OCI-LY7 (cell line): ENCODE data around the gene SLC26A11. TPM values are rescaled to one million over a fixed set of nuclear protein-coding genes. Genes with fewer than 3 reads are reported as not detected.
"Not testable (repeated sequence)": the region's sequence is repeated elsewhere in the genome, so short reads cannot be mapped to it uniquely, and the experiment has no call there.

Experiments
- BruUV-seq: library from RNA; stranded (reverse); fragments of 400-500 nt; replicated peaks from 2 replicates; lab custom pipeline; 2021; lab: Mats Ljungman, UMichigan
- CTCF ChIA-PET: fragments of 300-600 bp; sonication (Branson Sonifier 250); formaldehyde crosslinking; loops from one replicate; lab custom pipeline; 2022; ENCODE audit warnings: antibody characterized with exemption; ENCODE audit not compliant: unreplicated experiment; lab: Charles Lee
- POLR2A ChIA-PET: fragments of 300-600 bp; sonication (Branson Sonifier 250); formaldehyde crosslinking; loops from one replicate; lab custom pipeline; 2022; ENCODE audit warnings: antibody characterized with exemption; lab: Charles Lee
- DNase-seq: peaks from one replicate; pipeline ENCODE4 v3.0.0-alpha.2; 2015; ENCODE audit warnings: low spot score
- H2AFZ ChIP-seq: fragments of 200-600 bp; sonication (generic), shearing (Covaris generic); 2 replicates; pipeline ENCODE4 v1.6.1; 2014; ENCODE audit warnings: mild to moderate bottlenecking, antibody characterized with exemption, low read length, moderate library complexity
- H3K27ac ChIP-seq: fragments of 200-600 bp; sonication (generic); 2 replicates; pipeline ENCODE4 v1.5.1; 2014; ENCODE audit warnings: mixed run types, low read depth, mild to moderate bottlenecking, moderate library complexity, low read length, inconsistent platforms; ENCODE audit not compliant: poor library complexity, severe bottlenecking
- H3K36me3 ChIP-seq: fragments of 200-600 bp; sonication (generic); 2 replicates; pipeline ENCODE4 v1.6.1; 2014; ENCODE audit warnings: mild to moderate bottlenecking, antibody characterized with exemption, low read length, moderate library complexity, mixed read lengths; ENCODE audit not compliant: insufficient read depth
- H3K4me1 ChIP-seq: fragments of 200-600 bp; sonication (generic); 2 replicates; pipeline ENCODE4 v1.5.1; 2014; ENCODE audit warnings: mild to moderate bottlenecking, low read length; ENCODE audit not compliant: insufficient read depth, poor library complexity, severe bottlenecking
- H3K4me2 ChIP-seq: fragments of 200-600 bp; sonication (generic); 2 replicates; pipeline ENCODE4 v1.6.1; 2014; ENCODE audit warnings: mild to moderate bottlenecking, low read length
- H3K4me3 ChIP-seq: fragments of 200-600 bp; sonication (generic); 2 replicates; pipeline ENCODE4 v1.5.1; 2014; ENCODE audit warnings: mild to moderate bottlenecking, low read depth, low read length; ENCODE audit not compliant: poor library complexity, severe bottlenecking
- H3K79me2 ChIP-seq: fragments of 200-600 bp; sonication (generic); 2 replicates; pipeline ENCODE4 v1.6.1; 2016; ENCODE audit warnings: low read depth, mild to moderate bottlenecking, low read length, moderate library complexity, mixed read lengths; ENCODE audit not compliant: insufficient read depth
- H3K9me2 ChIP-seq: fragments of 200-600 bp; sonication (generic); 2 replicates; pipeline ENCODE4 v1.6.1; 2016; ENCODE audit warnings: mild to moderate bottlenecking, low read length, mixed read lengths; ENCODE audit not compliant: insufficient read depth
- H3K9me3 ChIP-seq: fragments of 200-600 bp; sonication (generic); 2 replicates; pipeline ENCODE4 v1.6.1; 2014; ENCODE audit warnings: mild to moderate bottlenecking, mixed run types, low read length, mixed read lengths
- H4K20me1 ChIP-seq: fragments of 200-600 bp; sonication (generic); 2 replicates; pipeline ENCODE4 v1.6.1; 2014; ENCODE audit warnings: mild to moderate bottlenecking, antibody characterized with exemption, low read length, moderate library complexity, mixed read lengths; ENCODE audit not compliant: insufficient read depth
- EZH2phosphoT487 ChIP-seq: fragments of 200-600 bp; sonication (generic); IDR thresholded peaks from 2 replicates; pipeline ENCODE4 v1.6.1; 2018; ENCODE audit warnings: low read depth, borderline replicate concordance, mild to moderate bottlenecking, mixed run types, antibody characterized with exemption, low read length, moderate library complexity, mixed read lengths
- intact Hi-C: fragments of 100-400 bp; cut with micrococcal nuclease; formaldehyde crosslinking; loops from one replicate; pipeline ENCODE4 v1.10.0; 2022; ENCODE audit not compliant: unreplicated experiment
- total RNA-seq, 2 experiments: library from RNA; depleted of rRNA in 1 of 2; stranded (reverse); fragments of >200 nt in 1 of 2; shearing (Covaris generic) in 1 of 2; gene quantifications; 2 replicates each; pipeline ENCODE4 v1.2.3, GENCODE V29; 2014 to 2022
- TF ChIP-seq, protein P1 (sequence below): fragments of 200-600 bp; sonication (generic); conservative IDR thresholded peaks from 2 replicates; pipeline ENCODE4 v1.5.1; 2014; ENCODE audit warnings: mild to moderate bottlenecking, antibody characterized with exemption, low read length, moderate library complexity, mixed read lengths

Gene SLC26A11
- total RNA-seq, 2 experiments from 2014 or later: 3.5 to 4.1 TPM

DNA sequence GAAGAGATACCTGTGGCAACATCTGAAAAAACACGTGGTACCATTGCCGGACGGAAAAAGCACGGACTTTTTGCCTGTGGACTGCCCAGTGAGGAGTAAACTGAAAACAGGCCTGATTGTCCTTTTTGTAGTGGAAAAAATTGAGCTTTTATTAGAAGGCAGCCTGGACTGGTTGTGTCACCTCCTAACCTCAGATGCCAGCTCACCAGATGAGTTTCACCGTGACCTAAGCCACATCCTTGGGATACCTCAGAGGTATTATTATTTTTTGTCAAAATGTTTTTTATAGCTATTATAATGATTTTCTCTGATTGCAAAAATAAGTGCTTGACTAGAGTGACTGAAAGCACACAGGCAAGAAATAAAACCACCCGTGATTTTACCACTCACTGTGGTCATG is 75.3 kb downstream of the SLC26A11 start:
- Histone ChIP-seq H3K79me2 (no peaks in the 10 kb centered on the region), H3K9me2 (no peaks in the 10 kb centered on the region), H3K9me3 (no peaks in the 10 kb centered on the region), H3K4me2 (no peak overlapping the region), H2AFZ (no peak overlapping the region), H3K27ac (no peak overlapping the region), H4K20me1 (no peaks in the 10 kb centered on the region), H3K4me3 (no peak overlapping the region), H3K36me3 (peaks cover 15% of the 10 kb centered on the region), H3K4me1 (no peaks in the 10 kb centered on the region)
- no peak for DNase-seq
- CTCF ChIA-PET: no interaction called here
- POLR2A ChIA-PET: no interaction called here
- TF ChIP-seq EZH2phosphoT487: no peak
- TF ChIP-seq, protein P1, sequence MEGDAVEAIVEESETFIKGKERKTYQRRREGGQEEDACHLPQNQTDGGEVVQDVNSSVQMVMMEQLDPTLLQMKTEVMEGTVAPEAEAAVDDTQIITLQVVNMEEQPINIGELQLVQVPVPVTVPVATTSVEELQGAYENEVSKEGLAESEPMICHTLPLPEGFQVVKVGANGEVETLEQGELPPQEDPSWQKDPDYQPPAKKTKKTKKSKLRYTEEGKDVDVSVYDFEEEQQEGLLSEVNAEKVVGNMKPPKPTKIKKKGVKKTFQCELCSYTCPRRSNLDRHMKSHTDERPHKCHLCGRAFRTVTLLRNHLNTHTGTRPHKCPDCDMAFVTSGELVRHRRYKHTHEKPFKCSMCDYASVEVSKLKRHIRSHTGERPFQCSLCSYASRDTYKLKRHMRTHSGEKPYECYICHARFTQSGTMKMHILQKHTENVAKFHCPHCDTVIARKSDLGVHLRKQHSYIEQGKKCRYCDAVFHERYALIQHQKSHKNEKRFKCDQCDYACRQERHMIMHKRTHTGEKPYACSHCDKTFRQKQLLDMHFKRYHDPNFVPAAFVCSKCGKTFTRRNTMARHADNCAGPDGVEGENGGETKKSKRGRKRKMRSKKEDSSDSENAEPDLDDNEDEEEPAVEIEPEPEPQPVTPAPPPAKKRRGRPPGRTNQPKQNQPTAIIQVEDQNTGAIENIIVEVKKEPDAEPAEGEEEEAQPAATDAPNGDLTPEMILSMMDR: no peak
- BruUV-seq: TSS peak; percentile 50
- intact Hi-C loops: no loop called here

DNA sequence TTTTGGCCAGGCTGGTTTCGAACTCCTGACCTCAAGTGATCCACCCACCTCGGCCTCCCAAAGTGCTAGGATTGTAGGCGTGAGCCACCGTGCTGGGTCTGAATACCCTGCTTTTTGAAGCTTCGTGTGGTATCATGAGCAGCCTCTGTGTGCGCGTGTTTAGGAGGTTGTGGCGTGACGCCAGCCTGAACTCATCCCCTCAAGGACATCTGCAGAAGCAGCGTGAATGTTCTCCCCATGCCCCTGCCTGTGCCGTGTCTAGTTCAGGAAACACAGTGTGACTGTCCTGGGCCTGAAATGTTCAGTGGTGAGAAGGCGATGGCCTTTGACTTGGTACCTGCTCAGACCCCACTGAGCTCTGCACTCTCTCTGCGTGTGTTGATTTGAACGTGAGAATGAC is 76.0 kb downstream of the SLC26A11 start:
- H3K9me2 ChIP-seq: no peaks in the 10 kb centered on the region
- CTCF ChIA-PET: no interaction called here
- peaks cover 21% of the 10 kb centered on the region for H3K36me3 ChIP-seq
- H3K79me2 ChIP-seq: no peaks in the 10 kb centered on the region
- no TSS peak for BruUV-seq
- TF ChIP-seq, protein P1: no peak
- TF ChIP-seq EZH2phosphoT487: no peak
- H3K4me3 ChIP-seq: no peak overlapping the region
- no peak for DNase-seq
- H4K20me1 ChIP-seq: no peaks in the 10 kb centered on the region
- POLR2A ChIA-PET: no interaction called here
- H3K27ac ChIP-seq: no peak overlapping the region
- intact Hi-C loops: no loop called here
- no peak overlapping the region for H2AFZ ChIP-seq
- no peaks in the 10 kb centered on the region for H3K9me3 ChIP-seq
- H3K4me1 ChIP-seq: no peaks in the 10 kb centered on the region
- no peak overlapping the region for H3K4me2 ChIP-seq

DNA sequence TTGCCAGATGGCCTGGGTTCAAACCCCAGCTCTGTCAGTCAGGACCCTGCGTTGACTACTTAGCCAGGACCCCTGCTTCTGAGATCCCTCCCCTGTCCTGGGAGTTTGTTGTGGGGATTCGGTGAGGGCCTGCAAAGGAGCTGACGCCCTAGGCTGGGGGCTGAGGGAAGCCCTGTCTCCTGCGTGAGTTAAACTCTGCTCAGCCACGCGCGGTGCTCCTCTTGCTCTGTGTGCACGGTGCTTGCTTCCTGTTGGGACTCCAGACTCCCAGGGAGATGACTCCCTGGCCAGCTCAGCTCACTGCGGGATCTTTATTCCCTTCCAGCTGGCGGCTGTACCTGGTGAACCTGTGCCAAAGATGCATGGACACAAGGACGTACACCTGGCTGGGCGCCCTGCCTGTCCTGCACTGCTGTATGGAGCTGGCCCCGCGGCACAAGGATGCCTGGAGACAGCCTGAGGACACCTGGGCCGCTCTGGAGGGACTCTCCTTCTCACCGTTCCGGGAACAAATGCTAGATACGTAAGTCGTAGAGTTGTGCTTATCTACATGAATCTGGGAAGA is 77.9 kb downstream of the SLC26A11 start:
- CTCF ChIA-PET: no interaction called here

DNA sequence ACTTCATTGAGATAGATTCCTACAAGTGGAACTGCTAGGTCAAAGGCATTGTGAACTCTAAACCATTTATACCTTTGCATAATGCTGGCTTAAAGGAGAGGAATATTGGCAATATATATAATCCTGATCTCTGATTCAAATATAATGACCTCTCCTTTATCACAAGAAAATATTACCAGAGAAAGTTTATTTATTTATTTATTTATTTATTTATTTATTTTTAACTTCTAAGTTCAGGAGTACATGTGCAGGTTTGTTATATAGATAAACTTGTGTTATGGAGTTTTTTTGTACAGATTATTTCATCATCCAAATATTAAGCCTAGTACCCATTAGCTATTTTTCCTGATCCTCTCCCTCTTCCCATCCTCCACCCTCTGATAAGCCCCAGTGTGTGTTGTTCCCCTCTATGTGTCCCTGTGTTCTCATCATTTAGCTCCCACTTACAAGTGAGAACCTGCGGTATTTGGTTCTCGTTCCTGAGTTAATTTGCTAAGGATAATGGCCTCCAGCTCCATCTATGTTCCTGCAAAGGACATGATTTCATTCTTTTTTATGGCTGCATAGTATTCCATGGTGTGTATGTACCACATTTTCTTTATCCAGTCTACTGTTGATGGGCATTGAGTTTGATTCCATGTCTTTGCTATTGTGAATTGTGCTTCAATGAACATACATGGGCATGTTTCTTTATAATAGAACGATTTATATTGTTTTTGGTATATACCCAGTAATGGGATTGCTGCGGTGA is 79.3 kb downstream of the SLC26A11 start:
- BruUV-seq, H3K4me1 ChIP-seq, H3K4me3 ChIP-seq, CTCF ChIA-PET, H3K9me2 ChIP-seq, DNase-seq, intact Hi-C loops, H4K20me1 ChIP-seq, H3K4me2 ChIP-seq, H3K79me2 ChIP-seq, POLR2A ChIA-PET, H3K9me3 ChIP-seq, H3K27ac ChIP-seq, H2AFZ ChIP-seq: not testable (repeated sequence)
- H3K36me3 ChIP-seq: peaks cover 47% of the 10 kb centered on the region

More for the DNA sequence above, 77.9 kb downstream of the SLC26A11 start:
- no peak overlapping the region for H3K4me3 ChIP-seq
- TF ChIP-seq, protein P1: no peak
- no peak for TF ChIP-seq EZH2phosphoT487
- no peaks in the 10 kb centered on the region for H3K4me1 ChIP-seq
- intact Hi-C loops: no loop called here
- no TSS peak for BruUV-seq
- H3K27ac ChIP-seq: no peak overlapping the region
- no peak overlapping the region for H2AFZ ChIP-seq
- no peak overlapping the region for H3K4me2 ChIP-seq
- H4K20me1 ChIP-seq: no peaks in the 10 kb centered on the region
- H3K9me3 ChIP-seq: no peaks in the 10 kb centered on the region; the same call in 1 of the 2 replicates
- no peak for DNase-seq
- H3K36me3 ChIP-seq: peaks cover 35% of the 10 kb centered on the region
- POLR2A ChIA-PET: interaction anchor here (0.6 kb wide), 1 partner anchor 24 kb away, joined by 3 read pairs; no protein-coding TSS in a partner anchor
- no peaks in the 10 kb centered on the region for H3K9me2 ChIP-seq
- no peaks in the 10 kb centered on the region for H3K79me2 ChIP-seq
